ENCODE results near the gene MYBPC2.

MYBPC2 gene

DNA sequence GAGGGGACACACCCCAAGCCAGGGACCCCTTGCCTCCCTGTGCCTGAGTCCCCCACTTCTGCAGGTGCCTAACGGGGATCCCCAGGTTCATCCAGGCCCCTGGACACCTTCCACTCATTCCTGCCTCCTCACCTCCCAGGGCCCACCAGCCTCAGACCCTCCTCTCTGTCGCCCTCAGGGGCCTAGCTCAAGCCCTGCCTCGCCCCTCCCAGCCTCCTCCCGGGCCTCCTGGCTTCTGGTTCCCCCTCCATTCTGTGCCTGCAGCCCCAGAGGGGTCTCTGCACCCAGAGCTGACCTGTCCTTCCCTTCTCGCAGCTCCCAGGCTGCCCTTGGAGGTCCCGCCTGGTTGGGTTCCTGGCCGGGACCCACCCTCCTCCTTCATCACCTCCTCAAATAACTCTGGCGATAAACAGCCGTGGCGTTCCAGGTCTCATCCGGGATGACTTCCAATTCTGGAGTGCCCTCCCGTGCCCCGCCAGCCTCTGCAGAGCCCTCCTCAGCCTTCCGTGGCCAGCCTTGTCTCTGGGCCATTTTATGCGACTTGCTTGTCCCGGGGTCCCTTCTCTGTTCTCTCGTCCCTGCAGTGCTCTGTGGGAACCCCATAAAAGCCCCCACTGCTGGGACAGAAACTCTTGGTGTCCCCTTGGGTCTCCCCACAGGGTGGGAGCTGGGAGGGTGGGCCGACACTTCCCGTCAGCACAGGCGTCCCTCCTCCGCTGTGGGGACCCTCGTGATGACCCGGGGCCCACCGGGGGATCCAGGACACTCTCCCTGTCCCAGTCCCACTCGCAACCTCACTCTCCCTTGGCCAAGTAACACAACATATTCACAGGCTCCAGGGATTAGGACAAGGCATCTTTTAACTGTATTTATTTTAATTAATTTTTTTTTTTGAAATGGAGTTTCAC is 69.1 kb downstream of the MYBPC2 start:
- no peak overlapping the region for H3K4me3 ChIP-seq (ENCODE audit: low read depth, low read length)
- no peak for DNase-seq (ENCODE audit: low read depth)
- TF ChIP-seq, protein P1, sequence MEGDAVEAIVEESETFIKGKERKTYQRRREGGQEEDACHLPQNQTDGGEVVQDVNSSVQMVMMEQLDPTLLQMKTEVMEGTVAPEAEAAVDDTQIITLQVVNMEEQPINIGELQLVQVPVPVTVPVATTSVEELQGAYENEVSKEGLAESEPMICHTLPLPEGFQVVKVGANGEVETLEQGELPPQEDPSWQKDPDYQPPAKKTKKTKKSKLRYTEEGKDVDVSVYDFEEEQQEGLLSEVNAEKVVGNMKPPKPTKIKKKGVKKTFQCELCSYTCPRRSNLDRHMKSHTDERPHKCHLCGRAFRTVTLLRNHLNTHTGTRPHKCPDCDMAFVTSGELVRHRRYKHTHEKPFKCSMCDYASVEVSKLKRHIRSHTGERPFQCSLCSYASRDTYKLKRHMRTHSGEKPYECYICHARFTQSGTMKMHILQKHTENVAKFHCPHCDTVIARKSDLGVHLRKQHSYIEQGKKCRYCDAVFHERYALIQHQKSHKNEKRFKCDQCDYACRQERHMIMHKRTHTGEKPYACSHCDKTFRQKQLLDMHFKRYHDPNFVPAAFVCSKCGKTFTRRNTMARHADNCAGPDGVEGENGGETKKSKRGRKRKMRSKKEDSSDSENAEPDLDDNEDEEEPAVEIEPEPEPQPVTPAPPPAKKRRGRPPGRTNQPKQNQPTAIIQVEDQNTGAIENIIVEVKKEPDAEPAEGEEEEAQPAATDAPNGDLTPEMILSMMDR (IDR thresholded peaks at IDR 0.05; ENCODE audit: low read depth, low read length, missing control alignments), result no peak

GRCh38 chr19:50505856-50506611 is 73.3 kb downstream of the MYBPC2 start:
- H3K4me3 ChIP-seq (ENCODE audit: low read depth, low read length), result no peak overlapping the region
- TF ChIP-seq, protein P1 (IDR thresholded peaks at IDR 0.05; ENCODE audit: low read depth, low read length, missing control alignments), result no peak
- no peak for DNase-seq (ENCODE audit: low read depth)

- TF ChIP-seq, protein P1 (IDR thresholded peaks at IDR 0.05; ENCODE audit: low read depth, low read length, missing control alignments), result no peak
- H3K4me3 ChIP-seq (ENCODE audit: low read depth, low read length), result no peak overlapping the region
- DNase-seq (ENCODE audit: low read depth), result no peak
Observed at GRCh38 chr19:50506700-50507099, 74.0 kb downstream of the MYBPC2 start.

DNA sequence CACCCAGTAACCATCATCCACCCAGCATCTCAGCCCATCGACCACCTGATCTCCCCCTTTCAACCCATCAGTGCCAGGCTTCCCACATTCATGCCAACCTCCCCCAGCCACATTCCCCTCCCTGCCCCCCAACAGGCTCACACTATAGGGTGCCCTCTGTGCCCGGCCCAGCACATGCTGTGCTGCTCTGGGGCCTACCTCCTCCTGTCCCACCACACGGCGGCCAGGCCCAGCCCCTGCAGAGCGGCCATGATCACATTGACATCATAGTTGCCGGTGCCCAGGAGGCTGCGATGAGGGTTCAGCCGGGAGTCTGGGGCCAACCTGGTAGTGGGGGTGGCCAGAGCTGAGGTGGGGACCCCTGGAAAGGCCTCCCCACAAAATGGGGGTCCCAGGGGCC is 74.7 kb downstream of the MYBPC2 start:
- DNase-seq (ENCODE audit: low read depth), result no peak
- TF ChIP-seq, protein P1 (IDR thresholded peaks at IDR 0.05; ENCODE audit: low read depth, low read length, missing control alignments), result no peak
- no peak overlapping the region for H3K4me3 ChIP-seq (ENCODE audit: low read depth, low read length)

- no peak for DNase-seq (ENCODE audit: low read depth)
- TF ChIP-seq, protein P1 (IDR thresholded peaks at IDR 0.05; ENCODE audit: low read depth, low read length, missing control alignments), result no peak
- H3K4me3 ChIP-seq (ENCODE audit: low read depth, low read length), result no peak overlapping the region
Observed at GRCh38 chr19:50508843-50509190, 76.1 kb downstream of the MYBPC2 start.

- DNase-seq (ENCODE audit: low read depth), result no peak
- H3K4me3 ChIP-seq (ENCODE audit: low read depth, low read length), result no peak overlapping the region
- TF ChIP-seq, protein P1 (IDR thresholded peaks at IDR 0.05; ENCODE audit: low read depth, low read length, missing control alignments), result no peak
Observed at GRCh38 chr19:50509366-50509765, 76.7 kb downstream of the MYBPC2 start.

Data from GM12864 (cell line).